GM19467 (cell line): ENCODE data around the gene FAIM2.

ENCODE experiments used
- ATAC-seq: cut with Tn5 transposase; IDR thresholded peaks from one replicate; pipeline ENCODE4 v1.9.1; 2021; ENCODE audit warnings: mild to moderate bottlenecking, moderate library complexity; ENCODE audit not compliant: unreplicated experiment

The FAIM2 gene

GRCh38 chr12:49828133-49829091, 75.3 kb downstream of the FAIM2 start, which contains the start of gene NCKAP5L:
Gene NCKAP5L, minus strand, starts transcription at chr12:49828413. Its CDS starts 24,369 bp downstream, at chr12:49804044.
- ATAC-seq: peak; percentile 81

- ATAC-seq: no peak
These were observed 76.2 kb downstream of the FAIM2 start for GRCh38 chr12:49827401-49828099.

- no peak for ATAC-seq
These were observed 76.7 kb downstream of the FAIM2 start for GRCh38 chr12:49827051-49827400.

GRCh38 chr12:49825971-49826421, 77.7 kb downstream of the FAIM2 start:
- no peak for ATAC-seq

GRCh38 chr12:49825360-49825970, 78.2 kb downstream of the FAIM2 start:
- no peak for ATAC-seq

- ATAC-seq: no peak
These were observed 78.8 kb downstream of the FAIM2 start for GRCh38 chr12:49824895-49825294.

GRCh38 chr12:49824416-49824815, 79.3 kb downstream of the FAIM2 start:
- ATAC-seq: no peak

DNA sequence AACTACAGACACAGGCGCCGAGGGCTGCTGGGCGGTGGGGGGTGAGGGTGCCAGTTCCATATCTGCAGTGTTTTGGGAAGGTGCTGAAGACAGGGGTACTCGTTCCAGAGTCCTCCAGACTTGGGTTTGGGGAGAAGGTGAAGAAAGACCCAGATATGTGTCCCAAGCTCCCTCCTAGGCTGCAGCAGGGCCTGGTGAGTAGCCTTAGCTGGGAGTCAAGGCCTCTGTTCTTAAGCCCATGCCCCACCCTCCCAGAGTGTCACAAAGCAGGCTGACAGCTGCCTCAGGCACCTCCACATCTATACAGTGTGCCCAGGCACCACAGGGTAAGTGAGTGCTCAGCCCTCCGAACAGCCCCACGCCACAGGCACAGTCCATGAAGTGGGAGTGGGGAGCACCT, 79.7 kb downstream of the FAIM2 start:
- ATAC-seq: no peak

GRCh38 chr12:49823350-49823749, 80.3 kb downstream of the FAIM2 start:
- ATAC-seq: no peak

- ATAC-seq: no peak
These were observed 82.1 kb downstream of the FAIM2 start for GRCh38 chr12:49821373-49822287.

DNA sequence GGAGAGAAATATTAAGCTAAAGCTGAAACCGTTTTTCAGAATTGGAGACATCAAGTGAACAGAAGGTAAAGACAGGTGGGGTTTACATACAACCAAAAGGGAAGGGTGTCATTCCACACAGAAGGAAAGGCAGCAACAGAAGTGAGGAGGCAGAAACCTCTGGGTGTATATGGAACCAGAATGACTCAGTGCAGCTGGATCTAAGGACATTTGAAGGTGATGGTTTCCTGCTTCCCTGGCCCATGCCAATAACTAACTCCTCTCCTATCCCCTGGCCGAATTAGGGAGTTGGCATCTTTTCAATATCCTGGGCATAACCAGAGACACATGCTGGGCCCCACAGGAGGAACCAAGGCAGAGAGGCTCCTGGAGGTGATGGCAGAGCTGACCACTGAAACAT, 83.9 kb downstream of the FAIM2 start:
- no peak for ATAC-seq

DNA sequence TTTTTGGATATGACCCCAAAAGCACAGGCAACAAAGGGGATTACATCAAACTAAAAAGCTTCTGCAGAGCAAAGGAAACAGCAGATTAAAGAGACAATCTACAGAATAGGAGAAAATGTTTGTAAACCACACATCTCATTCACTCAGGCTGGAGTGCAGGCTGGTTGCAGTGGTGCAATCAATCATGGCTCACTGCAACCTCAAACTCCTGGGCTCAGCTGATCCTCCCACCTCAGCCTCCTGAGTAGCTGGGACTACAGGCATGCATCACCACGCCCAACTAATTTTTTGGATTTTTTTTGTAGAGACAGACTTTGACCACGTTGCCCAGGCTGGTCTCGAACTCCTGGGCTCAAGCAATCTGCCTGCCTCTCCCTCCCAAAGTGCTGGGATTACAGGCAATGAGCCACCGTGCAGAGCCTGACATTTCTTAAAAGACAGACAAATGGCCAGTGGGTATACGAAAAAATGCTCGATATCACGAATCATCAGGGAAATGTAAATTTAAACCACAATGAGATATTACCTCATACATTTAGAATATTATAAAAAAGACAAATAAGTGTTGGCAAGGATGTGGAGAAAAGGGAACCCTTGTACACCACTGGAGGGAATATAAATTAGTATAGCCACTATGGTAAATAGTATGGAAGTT, 85.3 kb downstream of the FAIM2 start:
- no peak for ATAC-seq
